Fibroblast of the aortic adventitia (primary cell): ENCODE results near the gene LGALS4. TPM values are rescaled to one million over a fixed set of nuclear protein-coding genes. Genes with fewer than 3 reads are reported as not detected.
"Not testable (repeated sequence)": the region's sequence is repeated elsewhere in the genome, so short reads cannot be mapped to it uniquely, and the experiment has no call there.

Experiments used
- DNase-seq: peaks from one replicate; pipeline ENCODE4 v3.0.0-alpha.2; 2010; ENCODE audit warnings: low read depth
- H3K4me3 ChIP-seq: 2 replicates; pipeline ENCODE4 v1.5.1; 2011; ENCODE audit warnings: low read depth, mild to moderate bottlenecking, control low read depth, low read length, moderate library complexity
- CTCF ChIP-seq: IDR thresholded peaks from 2 replicates; pipeline ENCODE4 v1.5.1; 2011; ENCODE audit warnings: mild to moderate bottlenecking, low read length, control low read depth, inconsistent platforms; ENCODE audit not compliant: insufficient read depth
- total RNA-seq: library from RNA; depleted of rRNA; stranded (reverse); fragments of >200 nt; gene quantifications from 2 replicates; pipeline ENCODE4 v1.2.3, GENCODE V29; 2012; ENCODE audit warnings: low replicate concordance

Gene LGALS4
- total RNA-seq, 1 donor = not detected

DNA sequence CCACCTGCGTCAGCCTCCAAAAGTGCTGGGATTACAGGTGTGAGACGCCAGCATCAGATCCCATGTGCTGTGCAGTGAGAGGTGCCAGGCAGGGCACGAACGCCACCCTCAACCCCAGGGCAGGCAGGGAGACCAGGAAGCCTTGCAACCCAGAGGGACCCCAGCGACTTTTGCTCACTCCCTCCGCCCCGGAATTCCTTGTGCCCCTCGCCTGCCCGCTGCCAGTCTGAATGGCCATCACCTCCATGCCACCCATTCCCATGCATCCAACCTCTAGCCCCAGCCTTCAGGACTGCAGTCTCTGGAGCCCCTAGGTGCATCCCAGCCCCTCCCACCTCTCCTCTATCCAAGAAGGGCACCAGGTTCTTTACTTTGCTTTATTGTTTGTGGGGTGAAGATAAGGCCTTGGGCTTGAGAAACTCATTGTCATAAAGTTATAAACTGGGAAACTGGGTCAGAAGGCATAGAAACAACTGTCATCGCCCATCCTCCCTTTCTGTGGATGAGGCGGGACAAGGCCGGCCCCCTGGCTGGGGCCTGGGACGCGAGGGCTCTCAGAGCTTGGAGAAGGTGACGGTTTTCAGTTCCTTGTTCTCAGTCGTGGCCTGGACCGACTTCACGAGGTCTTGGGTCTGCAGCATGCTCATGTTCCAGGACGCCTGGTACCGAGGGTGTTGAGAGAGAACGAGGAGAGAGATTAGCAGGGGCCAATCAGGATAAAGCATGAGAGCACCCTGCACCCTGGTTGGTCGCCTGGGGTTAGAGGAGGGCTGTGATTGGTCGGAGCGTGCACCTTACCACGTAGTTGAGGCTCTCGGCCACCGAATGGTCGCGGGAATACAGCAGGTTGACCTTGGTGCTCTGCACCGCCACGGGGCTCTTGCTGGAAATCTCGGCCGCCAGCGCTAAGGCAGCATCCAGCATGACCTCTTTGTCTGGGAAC is 2.6 kb upstream of the LGALS4 start:
- DNase-seq = no peak
- no peak for TF ChIP-seq CTCF
- H3K4me3 ChIP-seq = no peak overlapping the region

DNA sequence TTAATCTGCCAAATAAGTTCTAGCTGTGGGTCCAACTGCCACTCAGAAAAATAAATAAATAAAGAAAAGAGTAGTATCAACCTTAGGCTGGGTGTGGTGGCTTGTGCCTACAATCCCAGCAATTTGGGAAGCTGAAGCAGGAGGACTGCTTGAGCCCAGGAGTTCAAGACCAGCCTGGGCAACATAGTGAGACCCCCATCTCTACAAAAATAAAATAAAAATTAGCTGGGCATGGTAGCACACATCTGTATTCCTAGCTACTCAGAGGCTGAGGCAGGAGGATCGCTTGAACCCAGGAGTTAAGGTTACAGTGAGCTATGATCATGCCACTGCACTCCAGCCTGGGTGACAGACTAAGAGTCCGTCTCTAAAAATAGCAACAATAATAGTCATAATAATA is 1.2 kb upstream of the LGALS4 start:
- H3K4me3 ChIP-seq, DNase-seq: not testable (repeated sequence)

DNA sequence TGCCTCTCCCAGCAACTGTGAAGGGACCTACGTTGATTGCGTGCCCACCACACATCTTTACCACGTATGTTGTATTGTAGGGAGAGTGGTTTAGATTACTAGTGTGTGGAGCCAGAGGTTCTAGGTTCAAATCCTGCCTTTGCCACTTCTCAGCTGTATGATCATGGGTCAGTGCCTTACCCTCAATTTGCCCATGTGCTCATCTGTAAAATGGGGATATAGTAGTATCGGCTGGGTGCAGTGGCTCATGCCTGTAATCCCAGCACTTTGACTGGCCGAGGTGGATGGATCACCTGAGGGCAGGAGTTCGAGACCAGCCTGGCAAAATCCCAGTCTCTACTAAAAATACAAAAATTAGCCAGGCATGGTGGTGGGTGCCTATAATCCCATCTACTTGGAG is 578 bp upstream of the LGALS4 start:
- DNase-seq = no peak
- no peak overlapping the region for H3K4me3 ChIP-seq
- no peak for TF ChIP-seq CTCF

- no peak for TF ChIP-seq CTCF
- DNase-seq = no peak
- no peak overlapping the region for H3K4me3 ChIP-seq
These were observed 520 bp downstream of the LGALS4 start for GRCh38 chr19:38812009-38812840.

GRCh38 chr19:38809592-38810252 is 3.0 kb downstream of the LGALS4 start:
- no peak for DNase-seq
- no peak overlapping the region for H3K4me3 ChIP-seq
- TF ChIP-seq CTCF = no peak

- DNase-seq = no peak
- H3K4me3 ChIP-seq = no peak overlapping the region
- no peak for TF ChIP-seq CTCF
These were observed 4.0 kb downstream of the LGALS4 start for GRCh38 chr19:38808741-38809140.

GRCh38 chr19:38807374-38808098 is 5.2 kb downstream of the LGALS4 start:
- not testable (repeated sequence) for DNase-seq, H3K4me3 ChIP-seq
